Suppressor macrophage treated with lipopolysaccharide for 4 hours (primary cell): ENCODE results near the gene GPR55.

ENCODE experiments used
- DNase-seq: peaks from one replicate; pipeline ENCODE4 v3.0.0-alpha.2; 2020

GPR55 gene

DNA sequence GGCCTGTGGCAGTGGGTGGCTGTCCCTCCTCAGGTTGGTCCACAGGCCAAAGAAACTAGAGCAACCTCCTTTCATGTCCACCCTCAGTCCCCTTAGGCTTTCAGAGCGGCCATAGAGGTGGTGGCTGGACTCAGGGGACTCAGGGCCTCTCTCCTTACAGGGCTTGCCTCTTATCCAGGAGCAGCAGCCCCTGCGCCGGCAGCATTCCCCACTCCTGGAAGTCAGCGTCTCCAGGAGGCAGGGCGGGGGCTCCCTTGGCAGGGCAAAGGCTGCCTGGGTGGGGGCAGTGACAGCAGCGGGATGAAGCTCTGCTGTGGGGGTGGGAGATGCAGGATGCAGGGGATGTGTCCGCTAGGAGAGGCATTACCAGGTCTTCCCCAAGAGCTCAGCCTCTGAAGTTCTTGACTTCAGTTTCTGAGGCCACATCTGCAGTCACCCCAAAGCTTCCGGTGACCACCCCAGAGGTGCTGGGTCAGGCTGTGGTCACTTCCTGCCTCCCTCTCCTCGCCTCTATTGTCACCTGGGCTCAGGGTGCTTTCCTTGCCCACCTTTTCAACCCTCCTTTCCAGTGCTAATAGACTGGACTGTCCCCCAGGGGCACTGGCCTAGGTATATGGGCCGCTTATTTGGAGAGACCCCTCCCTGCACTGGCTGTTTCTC is 8.6 kb upstream of the GPR55 start:
- no peak for DNase-seq

DNA sequence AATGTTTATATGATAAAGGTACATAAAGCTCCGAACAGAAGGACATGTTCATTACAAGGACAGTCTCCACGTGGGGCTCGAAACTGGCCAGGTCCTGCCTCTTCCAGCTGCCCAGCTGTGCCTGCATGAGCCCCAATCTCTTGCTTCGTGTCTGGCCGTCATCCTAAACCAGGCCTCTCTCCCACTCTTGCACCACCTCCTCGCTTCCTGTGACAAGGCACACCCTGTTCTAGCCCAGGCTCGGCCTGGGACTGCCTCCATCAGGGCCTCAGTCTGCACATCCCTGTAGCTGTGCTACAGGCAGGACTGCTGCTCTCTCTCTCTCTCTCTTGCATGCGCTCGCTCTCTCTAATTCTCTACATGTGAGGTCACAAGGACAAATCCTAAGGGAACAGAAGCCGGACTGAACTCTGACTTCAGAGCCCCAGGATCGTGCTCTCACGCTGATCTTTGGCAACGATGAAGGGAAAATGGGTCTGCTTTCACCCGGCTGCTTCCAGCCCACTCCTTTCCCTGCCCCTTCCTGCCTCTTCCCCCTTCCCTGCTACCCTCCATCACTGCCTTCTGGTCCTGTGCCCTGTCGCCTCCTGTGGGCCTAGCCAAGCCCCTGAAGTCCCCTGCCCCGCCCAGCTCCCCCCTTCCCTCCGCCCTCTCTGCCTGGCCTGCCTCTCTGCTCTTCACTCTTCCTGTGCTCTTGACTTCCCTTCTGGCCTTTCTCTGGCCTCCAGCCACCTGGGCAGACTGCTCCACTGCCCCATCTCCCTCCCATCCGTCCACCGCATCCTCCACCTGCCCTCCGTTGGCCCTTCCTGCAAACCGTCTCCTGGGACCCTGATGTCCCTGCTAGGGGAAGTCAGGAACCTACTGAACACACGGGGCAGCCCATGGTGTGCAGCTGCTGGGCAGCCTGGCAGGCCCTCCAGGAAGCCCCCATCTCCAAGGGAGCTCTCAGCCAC is 7.8 kb upstream of the GPR55 start:
- peak; percentile 50 for DNase-seq

DNA sequence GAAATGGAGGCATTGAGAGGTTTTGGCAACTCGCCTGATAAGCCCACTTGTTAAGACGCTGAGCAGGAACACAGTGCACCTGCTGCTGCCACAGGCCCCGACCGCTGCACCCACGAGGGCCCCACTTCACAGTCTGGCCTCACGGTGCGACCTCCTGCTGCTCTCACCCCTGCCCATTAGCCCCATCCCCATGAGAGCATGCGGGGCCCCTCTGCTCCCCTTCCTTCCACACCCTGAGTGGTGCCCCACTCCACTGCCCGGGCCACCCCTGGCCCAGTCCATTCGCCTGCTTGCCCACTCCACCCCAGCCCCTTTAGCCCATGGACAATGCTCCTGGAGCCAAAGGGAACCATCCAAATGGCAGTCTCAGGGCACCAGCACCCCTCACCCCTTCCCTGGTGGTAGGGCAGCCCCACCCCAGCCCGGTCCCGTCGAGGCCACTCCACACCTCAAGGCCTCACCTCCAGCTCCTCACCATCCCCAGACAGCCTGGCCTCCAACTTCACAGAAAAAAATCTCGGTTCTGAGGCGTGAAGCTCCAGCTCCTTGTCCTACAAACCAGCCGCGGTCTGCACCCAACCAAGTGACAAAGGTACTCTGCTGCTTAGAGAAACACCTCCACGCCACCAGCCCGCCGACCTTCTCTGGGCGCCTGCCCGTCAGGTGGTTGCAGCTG is 6.7 kb upstream of the GPR55 start:
- DNase-seq = no peak

DNA sequence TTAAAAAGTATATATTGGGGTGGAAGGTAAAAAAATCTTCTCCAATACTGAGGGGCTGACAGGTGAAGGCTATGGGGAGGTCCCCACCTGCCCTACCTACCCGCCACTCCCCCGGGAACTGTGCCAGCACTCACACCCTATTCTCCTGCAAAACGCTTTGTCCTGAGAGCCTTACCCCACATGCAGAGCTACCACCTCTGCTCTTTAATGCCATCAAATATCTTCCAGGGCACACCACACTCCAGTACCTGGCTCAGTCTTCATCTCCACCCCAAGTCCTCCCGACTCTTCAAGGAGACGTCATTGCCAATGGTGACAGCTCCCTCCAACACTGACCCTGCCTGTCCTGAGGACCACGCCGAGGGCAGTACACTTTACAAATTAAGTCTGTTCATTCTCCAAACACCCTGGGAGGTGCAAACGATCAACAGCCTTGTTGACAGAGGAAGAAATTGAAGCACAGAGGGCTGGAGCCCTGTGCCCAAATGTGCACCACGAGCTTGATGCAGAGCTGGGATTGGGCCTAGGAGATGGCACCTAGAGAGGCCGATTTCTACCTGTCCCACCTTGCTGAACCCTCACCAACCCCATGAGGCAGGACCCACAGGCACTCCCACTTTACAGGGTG is 6.0 kb upstream of the GPR55 start:
- no peak for DNase-seq

DNA sequence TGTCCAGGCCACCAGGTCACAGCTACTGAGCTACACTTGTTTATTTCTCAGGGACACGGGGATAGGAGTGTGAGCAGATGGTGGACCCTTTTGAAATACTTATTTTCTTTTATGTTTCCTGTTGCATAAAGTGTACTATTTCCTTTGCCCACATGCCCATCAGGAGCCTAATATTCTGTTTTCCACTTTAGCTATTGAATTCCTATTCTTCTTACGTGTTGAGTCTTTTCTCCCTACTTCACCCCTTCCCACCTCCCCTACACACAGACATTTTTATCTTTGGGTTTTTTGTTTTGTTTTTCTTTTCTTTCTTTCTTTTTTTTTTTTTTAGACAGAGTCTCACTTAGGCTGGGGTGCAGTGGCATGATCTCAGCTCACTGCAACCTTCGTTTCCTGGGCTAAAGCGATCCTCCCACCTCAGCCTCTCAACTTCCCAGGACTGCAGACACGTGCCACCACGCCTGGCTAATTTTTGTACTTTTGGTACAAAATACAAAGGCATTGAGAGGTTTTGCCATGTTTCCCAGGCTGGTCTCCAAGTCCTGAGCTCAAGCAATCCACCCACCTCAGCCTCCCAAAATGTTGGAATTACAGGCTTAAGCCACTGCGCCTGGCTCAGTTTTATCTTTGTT is 5.2 kb upstream of the GPR55 start:
- DNase-seq = no peak

DNA sequence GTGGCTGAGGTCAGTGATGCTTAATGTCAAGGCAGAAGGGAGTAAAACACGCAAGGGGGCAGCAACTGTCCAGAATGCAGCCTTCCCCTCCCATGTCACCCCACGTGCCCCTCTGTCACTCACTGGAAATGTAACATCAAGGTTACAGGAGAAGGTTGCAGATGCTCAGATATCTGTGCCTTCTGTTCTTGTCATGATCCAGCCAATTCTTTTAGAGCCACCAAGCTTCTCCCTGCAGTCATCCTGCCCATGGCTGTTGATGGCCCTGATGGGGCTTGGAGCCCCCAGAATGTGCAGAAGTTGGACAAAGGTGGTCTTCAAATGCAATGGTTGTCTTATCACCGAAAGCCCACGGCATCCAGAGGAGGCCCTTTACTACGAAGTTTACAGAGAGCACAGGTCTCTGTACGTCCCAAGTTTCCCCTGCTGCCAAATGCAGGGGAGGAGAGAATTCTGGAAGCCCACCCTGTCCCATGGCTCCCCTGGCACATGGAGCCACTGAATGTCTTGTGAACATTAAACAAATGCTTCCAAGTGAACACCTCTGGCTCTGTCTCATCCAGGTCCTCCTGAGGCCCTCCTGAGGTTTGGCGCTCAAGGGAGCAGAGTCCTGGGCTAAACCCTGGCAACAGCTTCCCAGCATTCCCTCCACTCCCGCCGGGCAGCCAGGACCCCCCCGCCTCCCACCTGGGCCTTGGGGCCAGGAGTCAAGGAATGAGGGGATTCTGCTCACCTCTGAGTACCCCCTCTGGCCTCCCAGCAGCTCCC is 4.5 kb upstream of the GPR55 start:
- no peak for DNase-seq

DNA sequence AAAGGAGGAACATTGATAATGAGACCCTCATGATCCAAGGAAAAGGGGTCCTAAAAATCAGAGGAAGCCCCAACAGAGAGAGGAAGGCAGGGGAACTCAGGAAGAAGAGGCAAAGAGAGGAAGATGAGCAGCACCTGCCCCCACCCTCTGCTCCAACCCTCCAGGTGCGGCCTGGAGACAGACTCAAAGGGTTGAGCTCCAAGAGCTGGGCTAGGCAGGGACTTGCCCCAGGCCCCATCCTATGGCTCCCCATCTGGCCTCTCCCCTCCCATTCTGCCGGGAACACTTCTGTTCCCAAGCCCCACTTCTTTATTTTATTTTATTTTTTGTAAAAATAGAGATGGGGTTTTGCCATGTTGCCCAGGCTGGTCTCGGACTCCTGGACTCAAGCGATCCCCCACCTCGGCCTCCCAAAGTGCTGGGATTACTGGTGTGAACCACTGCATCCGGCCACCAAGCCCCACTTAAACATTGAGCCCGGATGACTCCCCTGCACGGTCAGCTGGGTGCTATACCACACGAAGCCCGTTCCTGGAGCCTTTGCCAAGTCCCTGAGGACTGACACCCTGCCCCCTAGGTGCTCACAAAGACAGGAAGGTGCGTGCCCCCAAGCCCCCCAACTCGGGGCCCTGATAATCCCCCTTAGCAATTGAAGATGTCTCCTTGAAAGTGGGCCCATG is 3.8 kb upstream of the GPR55 start:
- no peak for DNase-seq

DNA sequence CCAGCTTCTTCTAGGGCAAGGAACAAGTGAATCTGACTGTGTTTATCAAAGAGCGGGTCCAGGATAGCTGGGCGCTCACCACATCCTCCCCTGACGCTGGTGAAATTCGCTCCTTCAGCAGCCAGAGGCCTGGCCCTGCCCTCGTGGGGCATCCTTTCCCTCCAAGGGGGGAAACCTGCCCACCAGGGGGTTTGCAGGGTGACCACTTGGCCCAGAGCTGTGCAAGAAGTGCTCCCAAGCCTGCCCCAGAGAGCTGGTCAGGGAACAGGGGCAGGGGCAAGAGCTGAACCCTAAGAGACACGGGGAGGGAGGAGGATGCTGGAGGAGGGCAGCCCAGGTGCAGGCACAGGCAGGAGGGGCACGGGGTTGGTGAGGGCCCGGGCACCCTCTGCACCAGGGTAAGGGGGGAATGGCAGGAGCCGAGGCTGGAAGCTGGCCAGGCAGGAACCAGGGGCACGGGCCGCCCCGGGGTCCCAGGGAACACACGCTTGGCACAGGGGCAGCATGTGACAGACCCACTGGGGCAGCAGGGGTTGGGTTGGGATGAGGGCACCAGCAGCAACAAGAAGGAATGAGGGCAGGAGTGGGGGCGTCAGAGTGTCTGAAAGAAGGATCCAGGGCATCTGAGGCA is 2.8 kb upstream of the GPR55 start:
- no peak for DNase-seq

DNA sequence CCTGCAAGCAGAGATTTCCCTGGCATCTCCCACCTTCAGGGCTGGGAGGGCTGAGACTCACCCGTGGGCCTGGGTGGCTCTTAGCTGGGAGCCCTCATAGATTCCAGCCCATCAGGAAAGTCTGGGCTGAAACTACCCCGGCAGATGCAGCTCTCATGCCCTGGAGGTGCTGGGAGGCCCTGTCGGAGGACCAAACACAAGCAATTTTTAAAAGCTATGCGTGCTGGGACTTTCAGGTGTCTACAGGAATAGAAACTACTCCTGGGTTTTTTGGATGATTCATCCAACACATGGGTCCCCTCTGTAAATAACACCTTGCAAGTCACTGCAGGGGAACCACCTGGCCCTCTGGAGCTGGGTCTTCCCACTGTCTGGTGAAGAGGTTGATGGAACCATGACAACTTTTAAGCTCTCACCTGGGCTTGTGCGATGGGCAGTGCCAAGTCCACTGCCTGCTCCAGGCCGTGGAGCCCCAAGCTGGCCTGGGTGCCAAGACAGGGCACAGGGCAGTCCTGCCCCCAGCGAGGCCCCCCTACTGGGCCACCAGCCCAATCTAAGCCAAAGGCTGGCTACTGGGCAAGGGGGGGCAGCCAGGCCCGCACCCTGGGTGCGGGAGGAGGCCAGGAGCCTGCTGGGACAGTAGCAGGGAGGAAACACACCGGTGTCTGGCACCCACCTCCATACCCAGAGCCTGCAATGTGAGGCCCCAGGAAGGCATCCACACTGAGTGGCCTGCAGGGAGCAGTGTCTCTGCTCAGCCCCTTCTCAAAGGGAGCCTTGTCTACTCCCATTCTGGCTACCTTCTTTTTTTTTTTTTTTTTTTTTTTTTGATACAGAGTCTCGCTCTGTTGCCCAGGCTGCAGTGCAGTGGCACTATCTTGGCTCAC is 1.1 kb upstream of the GPR55 start:
- no peak for DNase-seq

DNA sequence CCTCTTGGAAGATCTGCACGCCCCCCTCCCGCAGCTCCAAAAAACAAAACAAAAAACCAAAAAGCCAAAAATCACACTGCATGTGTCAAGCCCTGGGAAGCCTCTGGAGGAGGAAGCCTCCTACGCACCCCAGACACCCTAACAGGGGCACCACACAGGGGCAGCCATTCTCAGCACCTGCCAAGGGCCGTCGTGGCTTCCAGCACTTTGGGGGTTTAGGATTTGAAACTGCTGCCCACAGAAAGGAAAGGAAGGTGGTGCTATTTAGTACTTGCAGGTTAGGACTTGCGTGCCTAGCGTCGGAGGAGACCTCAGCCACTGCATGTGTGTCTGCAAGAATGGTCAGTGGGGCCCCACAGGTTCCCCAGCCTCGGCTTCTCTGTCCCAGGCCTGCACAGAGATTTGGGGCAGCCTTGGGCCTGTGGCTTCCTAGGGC is 419 bp upstream of the GPR55 start:
- DNase-seq = no peak

DNA sequence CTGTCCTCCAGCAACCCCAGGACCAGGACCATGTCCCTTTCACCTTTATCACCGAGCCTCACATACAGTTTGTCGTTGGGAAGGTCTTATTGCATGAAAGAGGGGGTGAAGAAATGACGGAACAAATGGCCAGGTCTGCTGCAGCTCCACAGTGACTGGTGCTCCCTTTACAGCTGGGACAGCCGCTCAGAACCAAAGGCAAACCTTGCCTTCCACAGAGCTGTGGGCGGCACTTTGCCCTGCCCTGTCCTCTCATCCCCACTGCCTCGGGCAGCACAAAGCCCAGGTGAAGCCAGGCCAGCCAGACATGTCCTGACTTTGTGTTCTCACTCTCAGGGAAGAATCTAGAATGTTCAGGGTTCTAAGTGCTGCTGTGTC is 961 bp downstream of the GPR55 start:
- DNase-seq = no peak

DNA sequence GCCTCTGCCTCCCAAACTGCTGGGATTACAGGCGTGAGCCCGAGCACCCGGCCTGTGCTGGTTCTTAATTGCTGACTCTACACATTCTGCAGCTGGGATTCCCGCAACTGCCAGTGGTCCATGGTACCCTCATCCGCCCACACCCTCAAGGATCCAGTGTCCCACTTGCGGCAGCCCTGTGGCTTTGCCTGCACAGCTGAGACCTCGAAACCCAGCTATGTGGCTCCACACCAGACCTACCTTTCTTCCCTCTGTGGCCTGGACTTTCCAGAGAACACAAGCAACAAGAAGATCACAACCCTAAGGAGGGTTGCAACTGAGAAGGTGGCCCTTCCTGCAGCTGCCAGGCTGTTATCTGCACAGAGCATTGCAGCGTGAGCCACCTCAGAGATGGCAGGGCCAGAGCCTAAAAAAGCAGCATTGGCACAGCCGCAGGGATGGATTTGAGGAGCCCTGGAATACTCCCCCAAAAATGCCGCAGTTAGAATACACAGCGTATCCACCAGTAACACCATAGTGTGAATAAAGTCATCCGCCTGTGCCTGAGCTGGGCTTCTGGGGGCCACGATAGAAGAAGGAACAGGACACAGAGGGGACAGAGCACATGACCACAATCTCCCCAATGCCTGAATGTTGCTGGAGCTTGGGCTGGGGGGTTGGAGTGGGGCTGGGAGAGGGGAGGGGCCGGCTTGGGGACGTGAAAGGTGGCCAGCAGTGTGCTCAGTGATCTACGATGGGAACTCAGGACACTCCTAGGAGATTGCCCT is 1.9 kb downstream of the GPR55 start:
- no peak for DNase-seq

DNA sequence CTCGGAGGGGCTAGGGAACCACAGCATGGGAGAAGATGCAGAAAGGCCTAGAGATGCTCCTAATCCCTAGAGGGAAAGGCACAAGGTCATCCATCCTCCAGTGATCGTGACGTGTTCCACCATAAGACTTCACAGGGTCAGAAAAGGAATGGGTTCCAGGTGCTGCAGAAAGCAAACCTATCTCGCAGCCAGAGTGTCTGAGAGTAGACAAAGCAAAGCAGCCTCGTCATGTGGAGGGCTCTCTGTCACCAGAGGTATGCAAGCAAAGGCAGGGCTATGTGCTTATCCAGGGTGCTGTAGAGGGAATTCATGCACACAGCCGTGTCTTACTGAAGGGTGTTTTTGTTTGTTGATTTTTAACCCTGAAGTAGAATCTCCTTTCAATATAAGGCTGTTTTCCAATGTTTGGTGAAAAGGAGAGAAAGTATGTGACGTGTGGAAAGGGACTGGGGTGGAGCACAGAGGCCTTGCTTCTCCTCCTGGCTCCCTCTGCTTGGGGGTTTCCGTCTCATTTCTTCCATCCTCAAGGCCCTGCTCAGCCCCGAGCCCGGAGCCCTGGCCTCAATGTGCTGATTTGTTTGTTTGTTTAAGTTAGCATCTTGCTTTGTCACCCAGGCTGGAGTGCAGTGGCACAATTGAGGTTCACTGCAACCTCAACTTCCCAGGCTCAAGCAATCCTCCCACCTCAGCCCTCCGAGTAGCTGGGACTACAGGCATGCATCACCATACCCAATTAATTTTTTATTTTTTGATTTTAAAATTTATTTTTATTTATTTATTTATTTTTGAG is 3.0 kb downstream of the GPR55 start:
- no peak for DNase-seq

DNA sequence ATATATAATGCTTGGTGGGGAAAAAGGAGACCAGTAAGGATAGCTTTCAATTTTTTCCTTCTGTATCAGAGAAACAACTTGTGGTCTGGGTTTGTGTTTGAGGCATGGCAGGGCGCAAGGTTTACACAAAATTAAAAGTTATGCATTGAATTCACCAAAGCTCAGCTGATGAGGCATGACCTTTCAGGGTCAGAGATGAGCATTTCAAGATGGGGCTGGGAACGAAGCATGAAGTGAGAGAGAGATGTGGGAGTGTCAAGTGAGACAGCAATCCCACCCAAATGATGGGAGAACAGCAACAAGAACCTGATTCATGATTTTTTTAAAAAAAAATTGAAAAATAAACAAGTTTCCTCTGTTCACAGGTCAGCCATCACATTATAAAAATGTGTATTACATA is 4.9 kb downstream of the GPR55 start:
- no peak for DNase-seq

DNA sequence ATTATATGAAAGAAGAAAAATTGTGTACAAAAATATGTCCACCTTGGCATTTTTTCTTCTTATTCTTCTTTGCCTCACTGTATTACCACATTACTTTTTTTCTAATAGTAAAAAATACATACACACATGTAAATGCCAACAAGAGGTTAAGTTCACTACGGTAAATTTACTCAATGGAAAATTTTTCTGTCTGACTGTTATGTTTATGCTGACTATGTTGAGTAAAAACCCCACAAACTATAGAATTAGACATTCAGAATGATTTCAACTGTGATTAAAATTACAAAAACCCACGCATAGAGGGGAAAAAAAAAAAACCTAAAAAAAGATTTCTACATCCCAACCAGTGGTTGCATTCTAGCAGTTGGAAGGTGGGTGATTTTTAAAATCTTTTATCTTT is 5.4 kb downstream of the GPR55 start:
- no peak for DNase-seq

DNA sequence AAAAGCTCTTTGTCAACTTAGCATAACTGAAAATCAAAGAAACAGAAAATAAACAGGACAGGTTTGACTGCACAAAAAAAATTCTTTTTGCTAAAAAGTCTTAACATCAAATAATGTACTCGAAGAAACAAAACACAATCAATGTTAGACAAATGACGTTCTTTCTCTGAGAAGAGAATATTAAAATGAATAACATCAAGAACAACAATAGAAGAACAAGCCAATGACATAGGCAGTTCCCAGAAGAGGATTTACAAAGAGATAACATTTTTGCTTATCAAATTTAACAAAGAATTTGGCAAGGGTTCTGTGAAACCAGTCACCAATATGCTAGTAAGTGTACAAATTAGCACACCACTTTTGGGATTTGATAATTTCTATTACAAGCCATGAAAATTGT is 5.8 kb downstream of the GPR55 start:
- no peak for DNase-seq

DNA sequence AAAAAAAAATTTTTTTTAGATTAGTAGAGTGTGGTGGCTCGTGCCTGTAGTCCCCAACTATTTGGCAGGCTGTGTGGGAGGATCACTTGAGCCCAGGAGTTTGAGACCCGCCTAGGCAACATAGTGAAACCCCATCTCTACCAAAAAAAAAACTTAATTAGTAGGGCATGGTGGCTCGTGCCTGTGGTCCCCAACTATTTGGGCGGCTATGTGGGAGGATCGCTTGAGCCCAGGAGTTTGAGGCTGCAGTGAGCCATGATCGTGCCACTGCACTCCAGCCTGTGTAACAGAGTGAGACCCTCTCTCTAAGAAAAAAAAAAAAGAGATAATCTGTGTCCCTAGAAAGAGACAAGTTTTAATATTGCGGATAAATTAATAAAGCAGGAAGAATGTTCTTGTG is 8.8 kb downstream of the GPR55 start:
- no peak for DNase-seq

DNA sequence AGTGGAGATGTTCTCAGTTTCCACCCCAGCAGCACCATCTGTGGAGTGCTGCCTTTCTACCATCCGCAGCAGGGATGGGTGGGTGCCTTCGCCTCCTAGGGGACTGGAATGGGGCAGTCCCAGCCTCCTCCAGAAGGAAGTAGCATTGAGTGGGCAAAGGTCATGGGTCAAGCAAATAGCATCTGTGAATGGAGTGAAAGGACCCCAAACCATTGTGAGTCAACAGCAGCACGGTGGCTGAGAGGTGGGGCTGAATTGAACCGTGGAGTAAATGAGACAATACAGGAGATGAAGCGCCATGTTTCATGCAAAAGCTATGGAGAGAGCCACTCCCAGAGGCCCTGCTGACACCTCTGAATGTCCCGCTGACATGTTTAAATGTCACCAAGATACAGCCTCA is 9.7 kb downstream of the GPR55 start:
- peak; percentile 11 for DNase-seq
